GM21515 (cell line): ENCODE results near the gene ALDH3A1.

Experiments
- ATAC-seq: cut with Tn5 transposase; IDR thresholded peaks from one replicate; pipeline ENCODE4 v1.9.1; 2021; ENCODE audit not compliant: unreplicated experiment

The ALDH3A1 gene

DNA sequence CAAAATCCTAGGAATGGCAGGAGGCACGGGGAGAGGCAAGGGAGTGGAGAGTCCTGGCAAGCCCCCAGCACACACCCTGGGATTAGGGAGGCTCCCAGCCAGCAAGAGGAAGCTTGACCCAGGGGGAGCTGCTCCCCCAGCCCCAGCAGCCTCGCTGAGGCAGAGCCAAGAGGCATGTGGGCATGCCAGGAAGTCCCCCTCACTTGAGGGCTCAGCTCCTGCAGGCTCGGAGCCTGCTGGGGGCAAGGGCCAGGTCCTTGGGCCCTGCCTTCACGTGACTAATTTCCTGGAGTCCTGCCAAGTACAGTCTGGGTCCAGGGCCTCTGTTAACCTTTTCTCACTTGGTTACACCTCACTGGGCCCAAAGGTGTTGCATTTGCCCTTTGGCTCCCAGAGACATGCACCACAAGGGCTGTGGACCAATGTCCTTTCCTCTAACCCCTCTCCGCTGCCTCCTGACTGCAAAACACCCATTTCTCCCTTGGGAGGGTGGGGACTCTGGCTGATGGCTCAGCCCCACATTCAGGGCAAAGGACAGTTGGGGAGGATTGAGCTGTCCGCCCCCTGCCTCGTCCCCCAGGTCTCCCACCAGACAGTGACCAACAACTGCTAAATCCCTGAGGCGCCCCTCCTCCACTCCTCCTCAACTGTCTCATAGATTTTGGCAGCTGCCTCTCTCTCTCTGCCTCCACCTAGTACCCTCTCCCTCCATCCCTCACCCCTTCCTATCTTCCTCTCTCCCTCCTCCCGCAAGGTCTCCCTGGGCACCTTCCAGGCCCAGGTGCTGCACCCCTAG, 27.3 kb downstream of the ALDH3A1 start:
- ATAC-seq: no peak

DNA sequence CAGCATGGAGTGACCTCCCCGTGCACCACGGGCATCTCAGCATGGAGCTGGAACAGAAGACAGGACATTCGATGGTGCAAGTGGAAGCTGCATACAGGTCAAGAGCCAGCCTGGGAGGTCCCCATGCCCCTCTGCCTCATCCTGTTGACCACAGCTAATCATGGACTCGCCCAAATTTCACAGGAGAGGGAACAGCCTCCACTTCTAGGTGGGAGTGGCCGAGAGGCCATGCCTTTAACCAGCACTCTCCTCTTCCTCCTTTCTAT, 28.0 kb downstream of the ALDH3A1 start:
- no peak for ATAC-seq

DNA sequence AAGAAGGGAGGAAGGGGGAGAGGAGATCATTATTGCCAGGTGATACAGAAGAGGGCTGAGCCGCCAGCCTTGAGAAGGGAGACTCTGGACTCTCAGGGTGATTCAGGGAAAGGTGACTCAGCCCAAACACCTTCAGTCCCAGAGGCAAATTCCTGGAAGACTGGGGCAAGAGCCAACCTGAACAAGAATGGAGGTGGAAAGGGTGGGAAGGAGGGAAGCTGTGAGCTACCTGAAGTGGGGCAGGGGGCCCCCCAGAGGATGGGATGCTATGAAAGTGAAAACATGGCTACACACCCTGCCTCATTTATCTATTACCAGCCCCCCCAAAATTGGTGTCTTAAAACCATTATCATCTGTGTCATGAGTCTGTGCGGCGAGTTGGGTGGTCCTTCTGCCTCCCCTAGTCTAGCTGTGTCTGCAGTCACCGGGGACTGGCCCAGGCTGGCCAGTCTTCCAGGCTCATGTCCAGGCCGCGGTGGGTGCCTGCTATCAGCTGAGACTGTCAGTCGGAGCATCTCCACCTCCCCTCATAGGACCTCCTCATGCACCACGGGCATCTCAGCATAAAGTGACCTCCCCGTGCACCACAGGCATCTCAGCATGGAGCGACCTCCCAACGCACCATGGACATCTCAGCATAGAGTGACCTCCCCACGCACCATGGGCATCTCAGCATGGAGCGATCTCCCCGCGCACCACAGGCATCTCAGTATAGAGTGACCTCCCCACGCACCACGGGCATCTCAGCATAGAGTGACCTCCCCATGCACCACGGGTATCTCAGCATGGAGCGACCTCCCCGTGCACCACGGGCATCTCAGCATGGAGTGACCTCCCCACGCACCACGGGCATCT, 28.5 kb downstream of the ALDH3A1 start:
- no peak for ATAC-seq

DNA sequence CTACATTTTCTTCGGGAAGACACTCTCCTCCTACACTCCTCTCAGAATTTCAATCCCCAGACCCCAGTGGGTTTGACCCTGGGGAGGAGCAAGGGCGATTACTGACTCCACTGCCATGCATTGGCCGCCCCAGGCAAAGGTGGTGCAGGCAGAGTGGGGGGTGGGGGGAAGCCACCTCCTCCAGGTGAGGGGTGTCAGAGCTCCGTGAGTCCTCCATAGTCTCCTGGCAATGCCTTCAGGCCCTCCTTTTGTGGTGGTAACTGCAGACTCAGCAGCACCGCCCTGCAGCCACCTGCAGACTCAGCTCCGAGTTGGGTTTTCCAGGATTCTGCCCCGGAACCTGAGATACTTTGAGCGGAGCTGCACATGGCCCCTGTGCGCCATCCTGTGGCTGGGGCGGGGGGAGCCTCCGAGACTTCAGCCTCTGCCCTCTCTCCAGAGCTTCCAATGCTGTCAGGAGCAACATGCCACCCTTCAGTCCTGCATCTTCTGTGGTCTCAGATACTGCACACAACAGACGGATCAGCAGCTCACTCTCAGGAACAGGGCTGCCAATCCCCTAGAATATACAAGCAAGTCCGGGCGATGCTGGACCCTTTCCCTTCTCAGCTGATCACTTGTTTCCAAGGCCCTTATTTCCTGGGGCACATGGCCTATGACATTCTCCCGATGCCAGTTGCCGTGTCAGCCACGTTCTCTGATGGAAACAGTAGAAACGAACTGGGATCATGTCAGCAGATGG, 29.3 kb downstream of the ALDH3A1 start:
- no peak for ATAC-seq

DNA sequence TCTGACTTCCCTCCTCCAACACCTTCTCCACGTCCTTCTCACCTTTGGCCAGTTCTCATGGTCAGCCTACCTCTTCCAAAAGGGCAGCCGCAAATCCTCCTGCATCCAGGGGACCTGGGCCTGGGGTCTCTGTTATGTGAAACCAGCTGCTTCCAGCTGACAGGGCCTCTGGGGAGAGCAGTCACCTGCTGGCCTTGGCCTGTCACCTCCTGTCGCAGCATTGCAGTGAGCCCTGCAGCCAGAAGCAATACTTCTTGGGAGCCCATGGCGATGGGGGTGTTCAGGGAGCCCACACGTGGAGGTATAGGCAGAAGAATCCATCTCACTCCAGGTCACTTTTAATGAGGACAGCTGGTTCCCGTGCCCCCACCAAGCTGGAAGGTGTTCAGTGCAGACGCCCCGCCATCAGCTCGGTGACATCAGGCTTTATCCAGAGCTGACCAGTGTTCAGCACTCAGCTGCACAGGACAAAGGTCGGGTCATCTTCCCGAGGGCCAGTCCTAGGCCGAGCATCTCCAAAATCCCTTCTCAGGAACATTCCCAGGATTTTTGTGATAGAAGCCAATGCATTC, 30.0 kb downstream of the ALDH3A1 start:
- no peak for ATAC-seq

DNA sequence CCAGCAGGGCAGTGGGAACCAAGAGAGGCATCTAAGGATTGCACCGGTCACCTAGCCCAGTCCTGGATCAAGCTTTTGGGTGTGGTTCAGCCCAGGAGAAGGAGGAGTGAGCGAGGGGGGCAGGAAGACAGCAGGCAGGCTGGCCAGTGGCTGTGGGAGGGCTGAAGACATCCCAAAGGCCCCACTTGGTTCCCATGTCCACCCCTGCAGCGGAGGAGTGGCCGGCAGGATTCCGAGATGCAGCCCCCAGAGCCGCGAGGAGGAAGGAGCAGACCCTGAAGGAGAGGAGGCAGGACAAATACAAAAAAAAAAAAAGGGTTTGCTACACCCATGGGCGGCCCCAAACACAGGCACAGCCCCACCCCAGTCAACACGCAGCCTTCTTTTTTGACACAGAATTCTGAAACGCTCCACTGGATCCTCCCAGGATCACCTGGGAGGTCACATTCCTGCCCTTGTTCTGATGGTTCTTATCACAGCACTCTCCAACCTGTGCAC, 30.6 kb downstream of the ALDH3A1 start:
- ATAC-seq: no peak

DNA sequence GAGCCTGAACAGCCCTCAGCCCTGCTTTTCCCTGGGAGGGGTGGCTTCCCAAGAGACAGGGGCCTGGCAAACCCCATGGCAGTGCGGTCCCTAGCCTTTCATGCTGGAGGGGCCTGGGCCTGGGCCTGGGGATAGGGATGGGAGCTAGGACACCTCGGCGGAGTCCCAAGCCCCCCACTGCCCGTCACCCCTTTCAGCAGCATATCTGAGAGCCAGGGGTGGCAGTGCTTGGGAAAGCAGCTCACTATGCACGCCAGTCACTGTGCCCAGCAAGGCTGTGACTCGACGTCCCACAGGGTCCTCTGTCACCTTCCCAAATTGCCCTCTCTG, 31.1 kb downstream of the ALDH3A1 start:
- ATAC-seq: no peak

DNA sequence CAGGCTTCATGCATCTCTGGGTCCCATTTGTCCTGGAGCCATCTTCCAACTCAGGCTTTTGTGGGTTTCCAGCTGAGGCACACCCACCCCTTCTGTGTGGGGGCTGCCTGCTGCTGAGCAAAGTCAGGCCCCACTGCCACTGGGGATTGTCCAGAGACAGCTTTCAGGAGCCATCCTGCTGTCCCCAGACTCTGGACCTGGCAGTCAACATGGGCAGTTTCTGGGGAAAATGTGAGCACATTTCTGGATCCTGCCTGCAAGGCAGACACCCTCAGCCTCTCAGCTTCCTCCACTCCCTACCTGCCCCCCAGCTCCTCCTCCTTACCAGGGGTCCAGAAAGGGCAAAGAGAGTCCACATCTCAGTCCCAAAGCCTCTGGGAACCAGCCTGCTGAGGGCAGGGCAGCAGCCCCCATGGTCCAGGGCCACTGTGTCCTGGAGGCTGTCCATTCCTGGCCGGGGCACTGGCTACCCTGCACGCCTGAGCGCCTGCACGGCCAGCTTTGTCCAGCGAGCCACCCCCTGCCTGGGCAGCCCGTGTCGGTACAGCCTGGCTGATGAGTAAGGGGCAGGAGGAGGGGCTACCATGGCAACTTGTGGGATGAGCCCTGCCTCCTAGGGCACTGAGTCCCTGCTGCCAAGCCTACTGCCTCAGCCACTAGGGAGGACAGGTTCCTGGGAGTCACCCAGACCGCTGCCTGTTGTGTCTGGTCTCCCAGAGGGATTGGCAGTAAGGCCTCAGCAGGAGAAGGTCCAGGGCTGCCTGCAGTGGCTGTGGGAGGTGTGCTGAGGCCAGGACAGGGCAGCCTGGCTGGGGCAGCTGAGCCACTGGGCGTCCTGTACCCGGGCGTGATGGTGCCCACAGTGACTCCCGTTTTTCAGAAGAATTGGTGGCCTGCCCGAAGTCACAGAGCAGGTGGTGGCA, 31.7 kb downstream of the ALDH3A1 start, which contains the start of gene SLC47A2:
Gene SLC47A2 (minus strand): TSS at position 477 of the 923 bp plus-strand sequence. CDS start 29 bp downstream, at position 448.
- no peak for ATAC-seq

DNA sequence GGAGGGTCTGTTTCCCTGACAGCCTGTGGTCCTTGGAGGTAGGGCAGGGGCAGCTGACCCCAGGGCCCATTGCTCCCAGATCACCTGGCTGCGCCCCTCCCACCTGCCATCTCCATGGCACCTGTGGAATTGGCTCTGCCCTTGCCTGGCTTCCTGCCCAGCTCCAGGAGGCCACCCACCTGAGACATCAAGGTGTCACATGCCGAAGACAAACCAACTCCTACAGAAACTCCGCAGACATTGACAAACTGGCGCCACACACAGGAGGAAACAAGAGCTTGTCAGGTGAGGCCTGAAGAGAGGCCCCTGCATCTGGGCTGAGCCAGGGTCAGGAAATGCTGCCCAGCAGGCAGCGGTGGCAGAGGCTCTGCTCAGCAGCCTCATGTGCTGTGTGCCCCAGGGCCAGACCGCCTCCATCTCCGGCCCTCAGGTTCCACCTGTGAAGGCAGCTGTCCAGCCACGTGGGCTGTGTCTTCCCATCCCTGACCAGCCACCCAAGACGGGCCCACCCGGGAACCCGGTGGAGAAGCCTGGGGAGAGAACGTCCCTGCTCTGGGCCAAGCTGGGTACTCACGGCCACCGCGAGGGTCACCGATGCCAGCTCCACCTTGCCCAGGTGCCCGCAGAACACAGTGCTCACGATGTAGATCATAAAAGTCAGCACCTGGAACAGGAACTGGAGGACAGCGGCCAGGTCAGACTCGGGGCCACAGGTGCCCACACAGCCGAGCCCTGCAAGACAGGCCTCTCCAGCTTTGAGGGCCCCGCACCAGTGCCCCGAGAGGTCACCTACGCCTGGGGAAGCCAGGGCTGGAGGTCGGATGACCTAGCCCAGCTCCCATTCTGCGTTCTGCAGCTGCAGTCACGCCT, 33.3 kb downstream of the ALDH3A1 start:
- no peak for ATAC-seq

DNA sequence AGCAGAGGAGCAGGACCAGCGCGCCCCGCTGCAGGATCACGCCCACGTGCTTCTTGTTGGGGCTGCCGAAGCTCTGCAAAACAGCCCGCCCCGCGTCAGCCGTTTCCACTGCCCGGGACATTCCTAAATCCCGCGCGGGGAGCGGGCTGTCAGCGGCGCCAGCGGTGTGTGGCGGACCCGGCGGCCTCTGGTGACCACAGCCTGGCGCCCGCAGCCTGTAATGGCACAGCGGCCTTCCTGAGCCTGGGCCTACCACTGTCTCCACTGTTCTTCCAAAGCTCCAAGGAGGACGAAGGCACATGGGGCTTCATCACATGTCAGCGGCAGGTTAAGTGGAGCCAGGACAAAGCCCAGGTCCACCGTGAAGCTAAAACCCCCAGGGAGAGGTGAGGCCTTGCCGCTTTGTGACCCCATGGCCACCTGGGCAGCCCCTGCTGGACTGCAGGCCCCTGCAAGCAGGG, 34.2 kb downstream of the ALDH3A1 start:
- ATAC-seq: no peak

DNA sequence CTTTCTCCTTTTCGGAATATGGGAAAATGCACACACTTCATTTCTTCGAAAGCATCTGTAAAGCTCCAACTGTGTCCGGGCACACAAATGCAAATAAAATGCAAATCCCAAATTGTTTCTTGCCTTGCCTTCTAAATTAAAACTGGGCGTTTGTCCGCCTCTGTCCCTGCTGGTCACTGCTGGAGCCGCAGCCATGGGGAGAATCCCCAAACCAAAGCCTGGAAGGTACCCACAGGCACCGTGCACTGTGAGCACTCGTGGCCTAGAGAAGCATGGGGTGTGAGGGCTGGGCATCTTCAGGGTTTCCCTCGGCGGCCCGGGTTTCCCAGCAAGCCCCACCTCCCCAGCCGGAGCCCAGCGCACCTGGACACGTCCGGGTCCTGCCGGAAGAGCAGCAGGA, 34.6 kb downstream of the ALDH3A1 start:
- ATAC-seq: no peak

DNA sequence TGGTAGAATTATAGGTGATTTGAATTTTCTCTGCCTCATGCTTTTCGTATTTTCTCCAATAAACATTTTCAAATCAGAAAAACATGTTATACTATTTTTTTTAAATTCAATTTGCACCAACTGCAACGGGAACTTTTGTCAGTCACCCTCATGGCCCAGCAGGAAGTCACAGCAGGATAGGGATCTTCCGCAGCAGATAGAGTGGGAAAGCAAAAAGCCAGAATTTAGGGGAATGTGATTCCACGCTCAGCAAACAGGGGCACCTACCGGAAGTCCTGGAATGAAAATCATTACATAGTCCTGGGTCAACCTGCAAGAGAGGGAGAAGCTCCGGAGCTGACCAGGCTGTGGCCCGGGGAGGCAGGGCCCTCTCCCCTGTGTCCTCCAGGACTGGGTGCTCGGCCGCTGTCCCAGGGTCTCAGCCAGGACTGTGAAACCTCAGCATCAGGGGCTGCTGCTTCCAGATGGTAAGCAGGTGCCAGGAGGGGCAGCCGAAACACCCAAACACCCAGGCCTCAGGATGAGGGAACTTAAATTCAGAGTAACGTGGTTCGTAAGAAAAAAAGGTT, 35.6 kb downstream of the ALDH3A1 start:
- ATAC-seq: no peak

DNA sequence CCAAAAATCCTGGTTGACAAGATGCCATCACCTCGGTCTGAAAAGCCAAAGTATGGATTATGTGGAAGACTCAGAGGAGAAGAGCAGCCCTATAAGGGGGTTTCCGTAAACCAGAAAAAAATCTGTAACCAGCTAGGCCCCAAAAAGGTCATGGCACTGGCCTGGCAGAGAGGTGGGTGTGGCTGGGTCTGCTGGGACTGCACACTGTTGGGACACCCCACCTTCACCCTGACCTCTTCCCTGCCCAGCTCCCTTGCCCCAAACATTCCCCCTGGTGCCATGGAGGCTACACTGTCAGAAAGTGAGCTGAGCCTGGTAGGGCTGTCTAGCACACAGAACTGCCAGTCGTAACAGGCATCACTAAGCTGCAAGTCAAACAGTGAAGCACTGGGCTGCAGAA, 38.3 kb downstream of the ALDH3A1 start:
- no peak for ATAC-seq

DNA sequence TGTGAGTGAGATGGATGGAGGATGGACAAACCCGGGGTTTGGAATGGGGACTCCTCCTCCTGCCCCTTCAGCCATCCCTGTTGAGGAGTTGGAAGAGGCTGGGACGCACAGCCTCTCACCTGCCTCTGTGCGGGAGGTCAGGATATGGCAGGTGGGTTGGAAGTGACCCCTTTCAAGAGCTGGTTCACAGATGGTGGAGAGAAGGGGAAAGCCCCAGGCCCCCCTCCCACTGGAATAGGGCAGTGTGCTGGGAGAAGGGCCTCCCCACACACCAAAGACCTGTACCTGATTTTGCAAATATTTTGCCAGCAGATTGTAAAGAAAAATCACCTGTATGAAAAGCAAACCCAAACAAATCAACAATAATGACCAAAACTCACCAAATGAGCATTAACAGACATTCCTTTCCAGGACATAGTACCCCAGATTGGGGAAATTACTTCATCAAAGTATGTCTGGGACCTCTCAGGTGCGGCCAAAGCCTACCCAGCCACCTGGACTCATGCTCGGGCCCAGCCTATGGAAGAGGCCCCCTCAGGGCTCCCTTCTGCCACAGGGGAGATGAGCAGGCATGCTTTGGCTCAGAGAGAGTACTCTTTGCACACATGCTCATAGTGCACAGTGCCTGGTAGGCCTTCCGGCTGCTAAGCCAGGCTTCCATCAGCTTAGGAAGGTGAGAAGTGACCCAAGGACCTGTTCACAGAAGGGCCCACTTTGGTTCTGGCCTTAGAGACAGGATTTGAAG, 39.5 kb downstream of the ALDH3A1 start:
- no peak for ATAC-seq

DNA sequence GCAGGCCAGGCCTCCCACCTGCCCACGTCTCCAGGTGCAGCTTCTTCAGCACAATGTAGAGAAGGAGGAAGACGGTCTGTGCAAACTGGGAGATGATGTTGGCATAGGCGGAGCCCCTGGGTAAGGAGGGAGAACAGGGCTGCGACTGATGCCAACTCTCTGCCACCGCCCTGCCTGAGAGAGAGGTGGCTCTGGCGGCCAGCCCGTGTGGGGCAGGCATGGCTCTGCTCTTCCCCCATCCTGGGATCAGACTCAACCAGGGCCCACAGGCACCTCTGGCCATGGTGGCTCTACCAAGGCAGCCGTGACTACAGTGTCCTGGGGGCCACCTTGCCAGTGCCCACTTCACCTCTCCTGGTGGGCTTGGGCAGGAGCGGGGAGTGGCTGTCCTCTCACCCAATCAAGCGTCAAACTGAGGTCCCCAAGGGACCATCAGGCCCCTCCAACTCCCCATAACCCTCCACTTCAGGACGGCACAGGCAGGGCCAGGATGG, 40.3 kb downstream of the ALDH3A1 start:
- no peak for ATAC-seq

DNA sequence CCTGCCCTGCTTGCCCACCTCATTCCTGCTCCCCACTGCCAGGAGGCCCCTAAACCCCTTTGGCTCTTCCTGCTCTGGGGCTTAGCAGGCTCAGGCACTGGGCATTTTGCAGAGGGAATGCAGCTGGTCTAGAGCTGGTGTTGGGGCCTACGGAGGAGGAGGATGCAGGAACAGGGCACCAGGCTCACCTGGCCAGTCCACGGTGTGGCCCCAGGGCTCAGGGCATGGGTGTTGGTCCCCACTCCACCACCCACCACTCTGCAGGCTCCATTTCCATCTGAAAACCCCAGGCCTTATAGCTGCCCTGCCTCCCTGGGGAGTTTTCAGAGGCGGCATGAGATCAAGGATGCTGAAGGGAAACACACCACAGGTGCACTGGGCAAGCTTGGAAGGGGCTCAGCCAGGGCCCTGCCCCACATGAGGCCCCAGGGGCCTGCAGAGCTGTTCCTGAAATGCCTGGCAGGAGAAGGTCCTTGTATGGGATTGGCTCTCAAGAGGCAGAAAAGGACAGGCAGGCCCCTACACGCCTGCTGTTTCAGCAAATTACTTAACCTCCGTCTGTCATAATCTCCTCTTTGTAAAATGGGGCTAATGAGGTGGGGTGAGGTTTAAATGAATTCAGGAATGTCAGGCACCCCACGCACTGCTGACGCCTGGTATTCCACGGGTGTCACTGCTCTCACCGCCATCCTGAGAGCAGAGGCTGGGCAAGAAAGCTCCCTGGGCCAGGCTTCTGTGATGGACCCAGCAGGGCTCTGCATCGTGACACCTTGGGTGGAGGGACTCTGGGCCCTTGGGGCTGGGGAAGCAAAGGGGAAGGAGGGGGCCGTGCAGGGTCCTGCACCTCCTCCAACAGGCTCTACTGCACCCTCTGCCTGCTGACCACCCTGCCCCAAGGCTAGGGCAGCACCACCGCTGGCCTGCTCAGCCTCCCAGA, 41.0 kb downstream of the ALDH3A1 start:
- no peak for ATAC-seq
